ENCODE results near the gene DAPK2.
A peak's percentile ranks its signal among the peaks of the same experiment; 100 is the strongest.

DNA sequence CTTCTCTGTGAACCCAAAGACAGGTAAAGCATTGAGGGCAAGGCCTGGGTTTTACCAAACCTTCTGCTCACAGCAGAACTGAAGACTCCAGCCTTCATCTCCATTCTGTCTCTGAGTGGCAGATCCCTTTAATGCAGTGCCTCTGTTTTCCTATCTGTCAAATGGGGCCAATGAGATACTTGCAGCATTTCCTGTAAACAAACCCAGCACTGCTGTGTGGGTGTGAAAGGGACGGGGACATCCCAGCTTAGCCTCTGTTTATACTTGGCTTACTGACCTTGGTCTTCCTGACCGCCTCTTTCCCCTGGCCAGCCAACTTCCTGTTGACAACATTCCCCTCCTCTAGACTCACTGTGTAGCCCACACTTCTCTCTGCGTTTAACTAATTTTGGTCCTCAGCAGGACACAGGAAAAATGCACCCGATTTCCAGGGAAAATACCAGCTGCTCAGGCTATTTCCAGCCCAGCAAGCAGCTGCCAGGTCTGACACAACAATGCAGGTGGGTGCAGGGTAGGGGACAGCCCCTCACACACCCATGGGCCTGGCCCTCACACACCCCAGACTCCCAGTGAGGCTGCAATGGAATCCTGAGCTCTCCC lies 106.7 kb downstream of the DAPK2 start:
- TF ChIP-seq, protein P1, sequence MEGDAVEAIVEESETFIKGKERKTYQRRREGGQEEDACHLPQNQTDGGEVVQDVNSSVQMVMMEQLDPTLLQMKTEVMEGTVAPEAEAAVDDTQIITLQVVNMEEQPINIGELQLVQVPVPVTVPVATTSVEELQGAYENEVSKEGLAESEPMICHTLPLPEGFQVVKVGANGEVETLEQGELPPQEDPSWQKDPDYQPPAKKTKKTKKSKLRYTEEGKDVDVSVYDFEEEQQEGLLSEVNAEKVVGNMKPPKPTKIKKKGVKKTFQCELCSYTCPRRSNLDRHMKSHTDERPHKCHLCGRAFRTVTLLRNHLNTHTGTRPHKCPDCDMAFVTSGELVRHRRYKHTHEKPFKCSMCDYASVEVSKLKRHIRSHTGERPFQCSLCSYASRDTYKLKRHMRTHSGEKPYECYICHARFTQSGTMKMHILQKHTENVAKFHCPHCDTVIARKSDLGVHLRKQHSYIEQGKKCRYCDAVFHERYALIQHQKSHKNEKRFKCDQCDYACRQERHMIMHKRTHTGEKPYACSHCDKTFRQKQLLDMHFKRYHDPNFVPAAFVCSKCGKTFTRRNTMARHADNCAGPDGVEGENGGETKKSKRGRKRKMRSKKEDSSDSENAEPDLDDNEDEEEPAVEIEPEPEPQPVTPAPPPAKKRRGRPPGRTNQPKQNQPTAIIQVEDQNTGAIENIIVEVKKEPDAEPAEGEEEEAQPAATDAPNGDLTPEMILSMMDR (conservative IDR thresholded peaks at IDR 0.05; ENCODE audit: low read depth, low read length), result no peak
- no peak for TF ChIP-seq RAD21 (IDR thresholded peaks at IDR 0.05; ENCODE audit: low read length)
- no peak for TF ChIP-seq BHLHE40 (IDR thresholded peaks at IDR 0.05; ENCODE audit: low read depth, low read length)
- no peak for TF ChIP-seq MAZ (IDR thresholded peaks at IDR 0.05; ENCODE audit: borderline replicate concordance, low read depth, low read length)
- TF ChIP-seq, protein P2, sequence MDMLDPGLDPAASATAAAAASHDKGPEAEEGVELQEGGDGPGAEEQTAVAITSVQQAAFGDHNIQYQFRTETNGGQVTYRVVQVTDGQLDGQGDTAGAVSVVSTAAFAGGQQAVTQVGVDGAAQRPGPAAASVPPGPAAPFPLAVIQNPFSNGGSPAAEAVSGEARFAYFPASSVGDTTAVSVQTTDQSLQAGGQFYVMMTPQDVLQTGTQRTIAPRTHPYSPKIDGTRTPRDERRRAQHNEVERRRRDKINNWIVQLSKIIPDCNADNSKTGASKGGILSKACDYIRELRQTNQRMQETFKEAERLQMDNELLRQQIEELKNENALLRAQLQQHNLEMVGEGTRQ (IDR thresholded peaks at IDR 0.05; ENCODE audit: low read depth, low read length), result no peak
- no peak for TF ChIP-seq POLR2A (IDR thresholded peaks at IDR 0.05; ENCODE audit: low read depth, low read length)
- no peak for TF ChIP-seq RFX5 (IDR thresholded peaks at IDR 0.05; ENCODE audit: low read depth, low read length)
- TF ChIP-seq, protein P3, sequence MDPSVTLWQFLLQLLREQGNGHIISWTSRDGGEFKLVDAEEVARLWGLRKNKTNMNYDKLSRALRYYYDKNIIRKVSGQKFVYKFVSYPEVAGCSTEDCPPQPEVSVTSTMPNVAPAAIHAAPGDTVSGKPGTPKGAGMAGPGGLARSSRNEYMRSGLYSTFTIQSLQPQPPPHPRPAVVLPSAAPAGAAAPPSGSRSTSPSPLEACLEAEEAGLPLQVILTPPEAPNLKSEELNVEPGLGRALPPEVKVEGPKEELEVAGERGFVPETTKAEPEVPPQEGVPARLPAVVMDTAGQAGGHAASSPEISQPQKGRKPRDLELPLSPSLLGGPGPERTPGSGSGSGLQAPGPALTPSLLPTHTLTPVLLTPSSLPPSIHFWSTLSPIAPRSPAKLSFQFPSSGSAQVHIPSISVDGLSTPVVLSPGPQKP (IDR thresholded peaks at IDR 0.05; ENCODE audit: borderline replicate concordance, low read depth, low read length), result no peak
- TF ChIP-seq CEBPB (IDR thresholded peaks at IDR 0.05; ENCODE audit: low read depth, low read length), result no peak
- TF ChIP-seq NFE2L2 (IDR thresholded peaks at IDR 0.05; ENCODE audit: low read depth, low read length), result no peak
- TF ChIP-seq RCOR1 (IDR thresholded peaks at IDR 0.05; ENCODE audit: insufficient replicate concordance, low read length), result peak; percentile 97
- TF ChIP-seq MAFK (IDR thresholded peaks at IDR 0.05; ENCODE audit: low read depth, low read length), result no peak
- no peak for TF ChIP-seq CHD1 (IDR thresholded peaks at IDR 0.05; ENCODE audit: low read depth, low read length)
- no peak for TF ChIP-seq SMC3 (IDR thresholded peaks at IDR 0.05; ENCODE audit: low read depth, low read length)
